HCT116 (cell line): ENCODE measurements around the gene PIK3R1.

Experiments used
- ELF1 ChIP-seq: IDR thresholded peaks from 2 replicates; pipeline ENCODE4 v1.6.1; 2012; ENCODE audit warnings: low read depth, borderline replicate concordance
- EZH2 ChIP-seq: fragments of 200-600 bp; sonication (generic); IDR thresholded peaks from 2 replicates; pipeline ENCODE4 v1.6.1; 2017; ENCODE audit warnings: antibody characterized with exemption, mixed run types
- JUND ChIP-seq: IDR thresholded peaks from 2 replicates; pipeline ENCODE4 v1.6.1; 2012
- POLR2A ChIP-seq: IDR thresholded peaks from 2 replicates; pipeline ENCODE4 v1.7.0; 2011; ENCODE audit warnings: borderline replicate concordance; ENCODE audit not compliant: insufficient read depth, insufficient read length; ENCODE audit errors: extremely low read depth
- POLR2AphosphoS5 ChIP-seq: IDR thresholded peaks from 2 replicates; pipeline ENCODE4 v1.6.1; 2011; ENCODE audit warnings: mild to moderate bottlenecking, low read depth, low read length, moderate library complexity
- RAD21 ChIP-seq: IDR thresholded peaks from 2 replicates; pipeline ENCODE4 v1.6.1; 2012; ENCODE audit warnings: low read depth, mild to moderate bottlenecking
- YY1 ChIP-seq: IDR thresholded peaks from 2 replicates; pipeline ENCODE4 v1.6.1; 2011; ENCODE audit warnings: low read length, low read depth, moderate library complexity, mild to moderate bottlenecking; ENCODE audit not compliant: insufficient replicate concordance; ENCODE audit errors: extremely low read depth
- TF ChIP-seq, protein P1 (sequence below), 3 experiments: fragments of 200-600 bp in 1 of 3; sonication (generic) in 1 of 3; IDR thresholded peaks in 2 of 3; conservative IDR thresholded peaks in 1 of 3; 2 replicates each; pipeline ENCODE4 v1.5.1; 2012 to 2017; ENCODE audit warnings: low read depth in 2 of 3, low read length in 2 of 3, antibody characterized with exemption in 1 of 3, borderline replicate concordance in 1 of 3, control low read depth in 1 of 3, mild to moderate bottlenecking in 1 of 3, mixed read lengths in 1 of 3, mixed run types in 1 of 3, moderate library complexity in 1 of 3; ENCODE audit not compliant: insufficient read depth in 1 of 3
- TF ChIP-seq, protein P2 (sequence below): IDR thresholded peaks from 2 replicates; pipeline ENCODE4 v1.6.1; 2012
- TF ChIP-seq, protein P3 (sequence below): IDR thresholded peaks from 2 replicates; pipeline ENCODE4 v1.6.1; 2012; ENCODE audit warnings: low read depth

DNA sequence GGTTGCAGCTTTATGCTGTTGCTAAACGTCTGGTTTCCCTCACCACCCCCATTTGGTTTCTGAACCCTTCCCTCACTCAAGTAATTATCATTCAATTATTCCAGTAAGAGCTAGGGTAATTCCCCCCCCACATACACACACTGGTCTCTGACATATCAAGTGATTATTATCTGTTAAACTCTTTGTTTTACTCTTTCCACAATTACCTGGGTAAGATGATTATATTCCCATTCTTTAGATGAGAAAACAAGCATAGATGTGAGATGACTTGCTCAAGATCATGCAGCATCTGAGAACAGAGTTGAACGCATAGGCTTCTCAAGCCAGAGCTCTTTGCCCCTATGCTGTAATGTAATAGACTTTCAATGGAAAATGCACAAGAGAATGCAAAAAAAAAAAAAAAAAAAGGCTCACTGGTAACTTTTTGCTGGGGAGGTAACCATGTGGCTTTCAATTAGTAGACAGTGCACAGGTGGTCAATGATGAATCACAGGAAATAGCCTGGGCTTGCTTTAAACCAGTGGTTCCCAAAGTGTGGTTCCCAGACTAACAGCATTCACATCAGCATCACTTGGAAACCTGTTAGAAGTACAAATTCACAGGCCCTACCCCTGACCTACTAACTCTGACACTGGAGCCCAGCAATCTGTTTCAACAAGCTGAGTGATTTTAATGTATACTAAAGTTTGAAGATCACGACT lies 87.6 kb downstream of the PIK3R1 start:
- TF ChIP-seq, protein P1, sequence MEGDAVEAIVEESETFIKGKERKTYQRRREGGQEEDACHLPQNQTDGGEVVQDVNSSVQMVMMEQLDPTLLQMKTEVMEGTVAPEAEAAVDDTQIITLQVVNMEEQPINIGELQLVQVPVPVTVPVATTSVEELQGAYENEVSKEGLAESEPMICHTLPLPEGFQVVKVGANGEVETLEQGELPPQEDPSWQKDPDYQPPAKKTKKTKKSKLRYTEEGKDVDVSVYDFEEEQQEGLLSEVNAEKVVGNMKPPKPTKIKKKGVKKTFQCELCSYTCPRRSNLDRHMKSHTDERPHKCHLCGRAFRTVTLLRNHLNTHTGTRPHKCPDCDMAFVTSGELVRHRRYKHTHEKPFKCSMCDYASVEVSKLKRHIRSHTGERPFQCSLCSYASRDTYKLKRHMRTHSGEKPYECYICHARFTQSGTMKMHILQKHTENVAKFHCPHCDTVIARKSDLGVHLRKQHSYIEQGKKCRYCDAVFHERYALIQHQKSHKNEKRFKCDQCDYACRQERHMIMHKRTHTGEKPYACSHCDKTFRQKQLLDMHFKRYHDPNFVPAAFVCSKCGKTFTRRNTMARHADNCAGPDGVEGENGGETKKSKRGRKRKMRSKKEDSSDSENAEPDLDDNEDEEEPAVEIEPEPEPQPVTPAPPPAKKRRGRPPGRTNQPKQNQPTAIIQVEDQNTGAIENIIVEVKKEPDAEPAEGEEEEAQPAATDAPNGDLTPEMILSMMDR (IDR thresholded peaks at IDR 0.05 in 2 of 3, conservative IDR thresholded peaks at IDR 0.05 in 1 of 3; ENCODE audit: borderline replicate concordance in 1 of 3, insufficient read depth in 1 of 3, low read depth in 2 of 3, low read length in 2 of 3): no peak
- TF ChIP-seq EZH2: no peak
- TF ChIP-seq RAD21: no peak
- no peak for TF ChIP-seq JUND
- TF ChIP-seq ELF1: no peak
- TF ChIP-seq, protein P2, sequence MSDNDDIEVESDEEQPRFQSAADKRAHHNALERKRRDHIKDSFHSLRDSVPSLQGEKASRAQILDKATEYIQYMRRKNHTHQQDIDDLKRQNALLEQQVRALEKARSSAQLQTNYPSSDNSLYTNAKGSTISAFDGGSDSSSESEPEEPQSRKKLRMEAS: no peak
- TF ChIP-seq POLR2AphosphoS5: no peak
- no peak for TF ChIP-seq POLR2A
- TF ChIP-seq YY1: no peak
- TF ChIP-seq, protein P3, sequence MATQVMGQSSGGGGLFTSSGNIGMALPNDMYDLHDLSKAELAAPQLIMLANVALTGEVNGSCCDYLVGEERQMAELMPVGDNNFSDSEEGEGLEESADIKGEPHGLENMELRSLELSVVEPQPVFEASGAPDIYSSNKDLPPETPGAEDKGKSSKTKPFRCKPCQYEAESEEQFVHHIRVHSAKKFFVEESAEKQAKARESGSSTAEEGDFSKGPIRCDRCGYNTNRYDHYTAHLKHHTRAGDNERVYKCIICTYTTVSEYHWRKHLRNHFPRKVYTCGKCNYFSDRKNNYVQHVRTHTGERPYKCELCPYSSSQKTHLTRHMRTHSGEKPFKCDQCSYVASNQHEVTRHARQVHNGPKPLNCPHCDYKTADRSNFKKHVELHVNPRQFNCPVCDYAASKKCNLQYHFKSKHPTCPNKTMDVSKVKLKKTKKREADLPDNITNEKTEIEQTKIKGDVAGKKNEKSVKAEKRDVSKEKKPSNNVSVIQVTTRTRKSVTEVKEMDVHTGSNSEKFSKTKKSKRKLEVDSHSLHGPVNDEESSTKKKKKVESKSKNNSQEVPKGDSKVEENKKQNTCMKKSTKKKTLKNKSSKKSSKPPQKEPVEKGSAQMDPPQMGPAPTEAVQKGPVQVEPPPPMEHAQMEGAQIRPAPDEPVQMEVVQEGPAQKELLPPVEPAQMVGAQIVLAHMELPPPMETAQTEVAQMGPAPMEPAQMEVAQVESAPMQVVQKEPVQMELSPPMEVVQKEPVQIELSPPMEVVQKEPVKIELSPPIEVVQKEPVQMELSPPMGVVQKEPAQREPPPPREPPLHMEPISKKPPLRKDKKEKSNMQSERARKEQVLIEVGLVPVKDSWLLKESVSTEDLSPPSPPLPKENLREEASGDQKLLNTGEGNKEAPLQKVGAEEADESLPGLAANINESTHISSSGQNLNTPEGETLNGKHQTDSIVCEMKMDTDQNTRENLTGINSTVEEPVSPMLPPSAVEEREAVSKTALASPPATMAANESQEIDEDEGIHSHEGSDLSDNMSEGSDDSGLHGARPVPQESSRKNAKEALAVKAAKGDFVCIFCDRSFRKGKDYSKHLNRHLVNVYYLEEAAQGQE: no peak
